ENCODE measurements around the gene TRAPPC6A.

TRAPPC6A gene

DNA sequence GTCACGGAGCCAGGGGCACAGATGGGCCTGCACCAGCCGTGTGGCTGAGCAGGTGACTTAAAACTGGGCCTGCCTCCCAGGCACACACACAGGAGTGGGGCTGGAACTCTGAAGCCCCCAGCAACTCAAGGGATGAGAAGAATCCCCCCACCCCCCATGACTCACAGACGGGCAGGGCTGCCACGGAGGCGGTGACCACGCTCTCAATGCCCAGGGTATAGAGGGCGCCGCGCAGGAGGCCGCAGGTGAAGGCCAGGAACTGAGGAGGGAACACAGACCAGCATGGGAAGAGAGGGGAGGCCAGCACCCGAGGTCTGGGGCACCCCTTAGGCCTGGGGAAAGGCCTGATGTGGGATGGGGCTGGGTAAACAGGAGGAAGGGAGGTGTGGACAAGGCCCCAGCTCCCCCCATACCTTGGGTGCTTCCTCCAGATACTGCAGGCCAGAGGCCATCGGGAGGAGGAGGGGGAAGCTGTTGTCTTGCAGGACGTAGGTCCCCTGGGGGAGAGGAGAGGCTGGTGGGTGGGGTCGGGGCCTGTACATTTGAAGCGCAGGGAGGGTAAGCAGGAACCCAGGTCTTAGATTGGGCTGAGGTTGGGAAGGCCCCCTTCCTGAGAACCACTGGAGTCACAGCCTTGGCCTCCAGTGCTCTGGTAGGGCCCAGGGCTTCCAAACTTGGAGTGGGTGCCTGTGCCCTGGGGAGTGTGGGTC is 14.1 kb downstream of the TRAPPC6A start:
- no peak for DNase-seq (ENCODE audit: low read depth)

DNA sequence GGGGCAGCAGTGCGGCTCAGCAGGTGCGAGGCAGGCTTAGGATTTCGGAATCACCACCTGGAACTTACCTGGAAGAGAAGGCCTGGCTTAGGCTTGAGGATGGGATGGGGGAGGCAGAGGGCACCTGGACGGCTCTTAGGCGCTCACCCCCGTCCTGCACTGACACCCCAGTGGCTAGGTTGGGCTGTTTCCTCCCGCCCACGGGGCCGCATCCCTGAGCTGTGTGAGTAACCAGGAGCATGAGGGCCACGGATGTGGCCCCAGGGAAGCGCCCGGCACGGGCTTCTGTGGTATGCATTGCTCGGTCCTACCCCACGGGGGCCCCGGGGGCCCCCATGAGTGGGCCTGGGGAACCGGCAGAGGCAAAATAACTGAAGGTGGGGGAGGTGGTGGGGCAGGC is 14.9 kb downstream of the TRAPPC6A start:
- no peak for DNase-seq (ENCODE audit: low read depth)

DNA sequence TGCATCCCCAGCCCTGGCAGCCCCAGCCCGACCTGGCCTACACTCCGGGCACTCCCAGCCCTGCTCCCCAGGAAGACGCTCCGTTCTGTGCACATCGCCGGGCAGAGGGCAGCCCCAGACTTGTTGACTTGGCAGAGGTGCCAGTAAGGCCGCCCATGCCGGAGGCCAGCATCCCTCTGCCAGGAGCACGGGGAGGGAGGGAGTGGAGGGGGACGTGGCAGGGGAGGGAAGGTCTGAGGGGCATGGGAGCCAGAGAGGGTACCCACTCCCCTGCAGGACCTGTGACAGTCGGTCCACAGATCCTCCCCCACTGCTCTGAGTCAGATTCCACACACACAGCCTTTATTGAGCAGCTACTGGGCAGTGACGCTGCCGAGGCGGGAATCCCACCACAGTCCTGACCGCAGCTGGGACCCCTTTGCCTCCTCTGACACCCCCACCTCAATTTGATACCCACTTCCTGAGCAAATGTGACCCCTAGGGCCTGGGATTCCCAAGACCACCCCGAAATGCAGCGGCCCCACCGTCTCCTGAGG is 15.4 kb downstream of the TRAPPC6A start:
- DNase-seq (ENCODE audit: low read depth): no peak

- no peak for DNase-seq (ENCODE audit: low read depth)
Measured at GRCh38 chr19:45161738-45162607, 16.1 kb downstream of the TRAPPC6A start.

DNA sequence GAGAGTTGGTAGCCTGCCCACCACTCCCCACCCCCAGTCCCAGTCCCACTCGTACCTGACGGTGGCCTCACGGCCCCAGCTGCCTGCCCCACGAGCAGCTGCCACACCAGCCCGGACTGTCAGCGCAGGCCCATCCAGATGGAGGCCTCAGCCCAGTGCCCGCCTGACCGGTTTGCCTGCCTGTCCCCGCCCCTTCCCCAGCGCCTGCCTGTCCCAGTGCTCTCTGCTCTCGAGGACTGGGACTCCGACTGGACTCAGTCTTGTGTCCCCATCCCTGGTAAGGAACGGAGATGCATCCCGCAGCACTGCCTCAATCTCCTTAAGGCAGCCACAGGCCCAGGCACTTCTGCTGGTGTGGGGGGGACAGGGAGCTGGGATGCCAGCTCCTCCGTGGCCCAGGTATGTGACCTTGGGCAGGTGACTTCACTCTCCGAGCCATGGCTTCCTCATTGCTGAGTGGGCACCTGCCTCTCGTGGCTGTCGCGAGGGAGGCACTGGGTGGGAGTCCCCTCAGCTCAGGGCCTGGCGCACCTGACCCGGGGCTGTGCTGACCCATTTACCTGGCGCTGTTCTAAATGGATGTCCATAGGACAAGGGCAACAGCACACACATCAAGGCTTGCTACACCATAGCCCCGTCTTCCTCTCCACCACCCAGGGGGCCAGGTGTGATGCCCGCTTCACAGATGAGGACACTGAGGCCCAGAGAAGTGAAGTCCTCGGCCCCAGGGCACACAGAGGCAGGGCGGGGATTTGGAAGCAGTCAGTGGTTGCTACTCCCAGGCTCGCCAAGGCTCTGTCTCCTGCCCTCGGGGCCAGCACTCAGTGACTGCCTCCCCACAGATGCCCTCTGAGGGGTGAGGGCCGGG is 16.9 kb downstream of the TRAPPC6A start, which contains the start of gene NKPD1:
Gene NKPD1, minus strand, starts transcription at position 113 of the 868 bp plus-strand sequence. CDS start 832 bp downstream, outside the sequence.
- DNase-seq (ENCODE audit: low read depth): no peak

DNA sequence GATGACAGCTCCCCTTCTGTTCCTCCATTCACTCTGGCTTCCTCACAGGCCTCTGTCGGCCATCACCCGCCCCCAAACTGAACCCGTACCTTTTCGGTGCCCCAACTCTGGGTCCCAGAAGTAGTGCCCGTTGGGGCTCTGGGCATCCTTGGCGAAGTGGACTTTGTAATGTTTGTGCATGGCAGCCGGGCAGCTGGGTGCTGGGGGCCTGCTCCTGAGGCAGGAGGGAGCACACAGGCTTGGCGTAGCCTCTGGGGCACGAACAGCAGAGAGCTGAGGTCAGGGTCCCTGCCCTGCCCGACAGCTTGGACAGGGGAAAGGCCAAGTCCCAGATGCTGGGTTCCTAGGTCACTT is 18.1 kb downstream of the TRAPPC6A start:
- no peak for DNase-seq (ENCODE audit: low read depth)

DNA sequence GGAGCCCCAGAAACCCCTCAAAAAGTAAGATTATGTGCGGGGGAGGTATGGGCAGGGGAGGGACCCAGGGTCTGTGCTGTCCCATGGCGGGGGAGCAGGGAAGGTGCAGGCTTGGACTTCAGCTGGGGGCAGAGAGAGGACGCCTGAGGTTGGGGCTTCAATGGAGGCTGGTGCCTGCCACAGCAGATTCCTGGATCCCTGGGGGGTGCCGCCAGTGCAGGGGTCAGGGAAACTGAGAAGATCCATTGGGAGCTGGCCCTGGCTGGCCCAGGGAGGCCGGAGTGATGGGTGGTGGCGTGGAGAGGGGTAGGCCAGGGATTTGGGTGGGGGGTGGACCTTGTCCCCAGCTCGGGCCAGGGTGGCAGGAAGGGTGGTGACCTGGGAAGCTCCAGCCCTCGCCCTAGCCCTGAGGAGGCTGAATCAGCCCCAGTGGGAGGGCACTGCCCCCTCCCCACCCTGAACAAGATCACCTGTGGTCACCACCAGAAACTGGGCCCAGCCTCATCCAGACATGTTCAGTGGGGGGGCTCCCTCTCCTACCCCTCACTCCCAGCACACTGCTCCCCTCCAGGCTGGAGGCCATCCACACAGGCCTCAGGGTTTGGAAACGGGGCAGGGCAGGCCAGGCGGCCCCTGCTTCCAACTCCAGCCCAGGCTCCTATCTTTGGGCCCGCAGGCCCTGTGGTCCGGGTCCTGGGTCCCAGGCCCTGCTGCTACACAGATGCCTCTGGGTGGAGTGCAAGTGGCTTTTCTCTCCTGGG is 18.6 kb downstream of the TRAPPC6A start:
- DNase-seq (ENCODE audit: low read depth): no peak

DNA sequence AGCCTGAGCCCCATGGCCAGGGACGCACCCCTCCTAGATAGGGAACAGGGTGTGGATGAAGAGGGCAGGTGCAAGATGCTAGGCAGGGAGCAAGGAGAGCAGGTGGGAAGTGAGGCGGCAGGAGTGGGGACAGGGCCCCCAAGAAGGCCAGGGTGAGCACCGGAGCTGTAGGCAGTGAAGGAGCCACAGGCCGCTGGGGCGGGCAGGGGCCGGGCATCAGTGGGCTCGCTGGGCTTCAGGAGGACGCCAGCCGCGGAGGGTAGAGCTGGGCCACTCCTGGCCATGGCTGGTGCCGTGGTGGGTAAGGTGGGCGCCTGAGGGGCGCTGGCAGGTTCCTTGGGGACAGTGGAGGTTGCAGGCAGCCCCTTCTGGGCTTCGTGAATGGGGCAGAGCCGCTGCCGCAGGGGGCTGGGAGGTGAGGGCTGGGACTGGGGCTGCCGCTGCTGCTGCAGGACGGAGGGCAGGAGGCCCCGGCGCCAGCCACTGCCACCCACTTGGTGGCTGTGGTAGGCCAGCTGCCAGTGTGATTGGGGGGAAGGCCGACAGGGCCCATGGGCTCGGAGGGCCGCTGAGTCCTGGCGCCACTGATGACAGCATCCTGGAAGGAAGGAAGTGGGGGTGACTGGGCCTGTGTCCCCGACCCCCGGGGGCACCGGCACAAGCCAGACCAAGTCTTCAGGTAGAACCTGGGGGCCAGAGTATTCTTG is 19.4 kb downstream of the TRAPPC6A start:
- DNase-seq (ENCODE audit: low read depth): no peak

DNA sequence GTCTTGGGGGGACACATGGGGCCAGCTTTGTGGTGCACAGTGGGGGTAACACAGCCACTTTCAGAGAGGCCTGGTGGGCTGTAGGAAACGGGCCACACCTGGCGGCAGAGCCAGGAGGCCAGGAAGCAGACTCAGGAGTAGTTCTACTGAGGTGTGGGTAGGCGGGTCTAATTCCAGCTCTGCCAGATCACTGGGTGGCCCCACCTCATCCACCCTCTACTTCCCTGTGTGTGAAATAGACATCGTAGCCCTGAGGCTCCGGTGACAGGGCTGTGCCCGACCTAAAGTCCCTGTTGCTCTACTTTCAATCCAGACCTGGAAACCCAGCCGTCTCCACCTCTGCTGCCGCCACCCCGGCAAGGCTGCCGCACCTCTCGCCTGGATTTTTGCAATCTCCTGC is 21.3 kb downstream of the TRAPPC6A start:
- no peak for DNase-seq (ENCODE audit: low read depth)

- no peak for DNase-seq (ENCODE audit: low read depth)
Measured at GRCh38 chr19:45156011-45156630, 21.9 kb downstream of the TRAPPC6A start.

DNA sequence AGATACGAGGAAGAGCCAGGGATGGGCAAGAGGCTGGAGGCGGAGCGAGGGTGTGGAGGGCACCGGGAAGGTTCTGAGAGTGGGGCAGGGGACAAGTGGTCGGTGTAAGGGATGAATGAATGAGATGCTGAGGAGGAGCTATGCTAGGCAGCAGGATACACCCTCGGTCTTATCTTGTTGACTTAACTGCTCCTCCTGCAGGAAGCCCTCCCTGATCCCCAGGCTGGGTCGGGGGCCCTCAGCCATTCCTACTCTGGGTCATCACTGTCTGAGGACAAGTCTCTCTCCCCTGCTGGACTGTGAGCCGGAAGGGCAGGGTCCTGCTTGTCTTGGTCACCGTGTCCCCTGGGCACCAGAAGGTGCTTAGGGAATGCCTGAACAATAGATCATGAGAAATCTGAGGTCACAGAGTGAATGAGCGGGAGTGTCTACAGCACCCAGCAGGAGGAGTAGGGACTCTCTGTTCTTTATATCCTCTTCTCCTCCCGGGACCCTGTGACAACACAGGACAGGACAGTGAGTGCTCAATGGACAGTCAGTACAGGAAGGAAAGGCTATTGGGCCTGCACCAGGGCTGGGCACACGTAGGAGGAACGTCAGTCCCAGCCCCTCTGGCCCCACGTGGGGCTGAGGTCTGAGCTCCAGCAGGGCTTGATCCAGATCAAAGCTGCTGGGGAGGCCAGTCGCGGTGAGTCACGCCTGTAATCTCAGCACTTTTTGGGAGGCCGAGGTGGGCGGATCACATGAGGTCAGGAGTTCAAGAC is 23.8 kb downstream of the TRAPPC6A start:
- DNase-seq (ENCODE audit: low read depth): no peak

GRCh38 chr19:45153339-45154063 is 24.5 kb downstream of the TRAPPC6A start:
- DNase-seq (ENCODE audit: low read depth): peak; percentile 11

DNA sequence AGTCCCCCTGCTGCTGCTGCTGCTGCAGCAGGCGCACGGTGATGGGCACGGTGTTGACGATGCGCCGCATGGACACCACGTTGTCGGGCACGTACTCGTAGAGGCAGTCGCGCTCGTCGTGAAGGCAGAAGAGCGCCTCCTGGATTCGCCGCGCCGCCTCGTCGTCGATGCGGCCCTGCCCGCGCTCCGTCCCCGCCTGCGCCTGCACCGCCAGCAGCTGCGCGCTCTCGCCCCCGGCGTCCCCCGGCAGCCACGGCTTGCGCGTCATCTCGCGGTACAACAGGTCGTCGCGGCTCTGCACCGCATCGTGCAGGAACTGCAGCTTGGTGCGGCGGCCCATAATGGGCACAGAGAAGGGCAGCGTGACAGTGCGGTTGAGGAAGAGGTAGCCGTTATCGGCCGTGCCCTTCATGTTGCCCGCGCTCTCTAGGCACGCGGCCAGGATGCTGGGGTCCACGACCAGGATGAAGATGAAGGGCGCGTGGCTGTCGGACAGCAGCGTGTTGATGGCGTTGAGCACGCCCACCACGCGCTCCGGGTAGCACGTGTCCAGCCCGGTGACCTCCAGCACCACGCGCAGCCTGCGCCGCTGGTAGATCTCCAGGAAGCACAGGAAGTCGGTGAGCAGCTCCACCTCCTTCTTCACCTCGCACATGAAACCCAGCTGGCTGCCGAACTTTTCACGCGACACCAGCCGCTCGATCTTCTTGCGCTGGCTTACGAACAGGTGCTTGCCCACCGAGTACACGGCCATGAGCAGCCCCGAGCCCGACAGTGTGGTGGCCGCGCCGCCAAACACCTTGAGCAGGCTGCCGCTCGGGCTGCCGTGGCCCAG is 25.3 kb downstream of the TRAPPC6A start:
- DNase-seq (ENCODE audit: low read depth): peak; percentile 18

DNA sequence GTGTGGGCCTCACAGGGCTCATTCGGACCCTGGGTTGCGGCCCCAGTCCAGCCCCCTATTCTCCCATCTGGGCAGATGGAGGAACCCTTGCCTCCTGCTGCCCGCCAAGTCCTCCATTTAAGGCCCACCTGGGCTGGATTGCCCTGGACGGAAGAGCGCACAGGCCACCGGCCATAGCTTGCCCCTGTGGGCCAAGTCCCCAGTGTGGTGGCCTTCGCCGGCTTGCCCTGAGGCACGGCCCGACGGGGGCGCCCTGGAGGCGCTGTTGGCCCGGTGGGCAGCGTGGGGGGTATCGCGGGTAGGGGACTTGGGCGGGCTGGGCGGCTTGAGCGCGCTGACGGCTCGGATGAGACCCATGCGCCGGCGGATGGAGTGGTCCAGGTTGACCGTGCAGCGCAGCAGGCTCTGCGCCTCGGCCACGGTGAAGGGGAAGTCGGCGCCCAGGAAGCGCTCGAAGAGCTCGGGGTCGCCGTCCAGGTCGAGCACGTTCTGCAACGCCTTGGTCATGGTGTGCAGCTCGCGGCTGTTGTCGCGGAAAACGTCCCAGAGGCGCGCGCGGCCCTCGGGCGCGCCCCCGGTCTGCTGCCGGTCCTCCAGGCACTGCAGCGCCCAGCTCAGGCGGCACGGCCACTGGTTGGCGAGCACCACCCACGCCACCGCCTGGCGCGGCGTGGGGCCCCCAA is 26.1 kb downstream of the TRAPPC6A start:
- no peak for DNase-seq (ENCODE audit: low read depth)

DNA sequence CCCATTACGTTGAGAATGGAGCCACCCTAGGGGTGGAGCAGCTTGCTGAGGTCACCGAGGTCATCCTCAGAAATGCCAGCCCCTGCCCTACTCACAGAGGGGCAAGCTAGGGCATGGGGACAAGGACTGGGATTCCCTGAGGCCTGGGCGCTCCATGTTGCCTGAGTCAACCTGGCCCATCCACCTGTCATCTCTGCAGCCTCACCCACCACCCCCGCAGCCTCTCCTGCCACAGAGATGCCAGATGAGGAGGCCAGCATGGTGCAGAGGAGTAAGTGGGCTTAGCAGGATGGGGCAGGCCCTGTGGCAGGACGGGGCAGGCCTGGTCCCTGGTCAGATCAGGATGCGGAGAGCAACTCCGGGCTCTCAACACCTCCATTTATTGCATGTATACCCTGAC is 26.7 kb downstream of the TRAPPC6A start:
- no peak for DNase-seq (ENCODE audit: low read depth)

DNA sequence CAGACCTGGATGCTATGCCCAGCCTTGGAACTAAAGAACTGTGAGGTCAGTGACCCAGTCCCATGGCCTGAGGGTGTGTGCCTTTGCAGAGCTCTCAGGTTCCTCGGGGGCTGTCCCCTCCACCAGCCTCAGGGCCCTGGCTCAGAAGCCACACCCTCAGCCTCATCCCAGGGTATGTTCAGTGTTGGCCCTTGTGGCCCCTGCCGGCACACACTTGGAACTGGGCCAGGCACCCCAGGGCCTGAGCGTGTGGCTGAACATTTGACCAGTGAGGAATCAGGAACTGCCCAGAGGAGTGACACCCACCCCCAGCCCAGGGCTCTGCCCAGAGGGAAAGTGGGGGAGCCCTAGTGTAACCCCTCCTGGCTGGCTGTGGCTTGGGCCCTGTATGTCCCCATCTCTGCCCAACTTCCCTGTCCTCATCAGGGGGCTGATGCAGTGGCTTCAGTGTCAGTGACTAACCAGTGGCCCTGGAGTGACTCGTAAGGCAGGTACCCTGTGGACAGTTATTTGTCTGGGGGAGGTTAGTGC is 27.2 kb downstream of the TRAPPC6A start:
- no peak for DNase-seq (ENCODE audit: low read depth)

DNA sequence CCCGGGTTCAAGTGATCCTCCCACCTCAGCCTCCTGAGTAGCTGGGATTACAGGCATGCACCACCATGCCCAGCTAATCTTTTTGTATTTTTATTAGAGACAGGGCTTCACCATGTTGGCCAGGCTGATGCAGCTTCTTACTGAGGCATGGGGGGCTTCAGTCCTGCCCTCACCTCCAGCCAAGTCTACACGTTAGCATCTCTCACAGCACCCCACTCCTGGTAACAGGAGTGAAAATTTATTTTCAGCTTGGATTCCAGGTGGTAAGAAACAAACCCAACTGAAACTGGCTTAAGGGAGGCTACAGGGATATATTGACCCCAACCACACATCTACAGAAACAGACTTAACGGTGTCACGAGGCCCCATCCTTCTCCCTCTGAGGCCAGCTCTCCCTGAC is 27.9 kb downstream of the TRAPPC6A start:
- DNase-seq (ENCODE audit: low read depth): no peak

All from T-helper 22 cell (primary cell).